HFFc6 (cell line): ENCODE results near the gene ZNF83. TPM values are rescaled to one million over a fixed set of nuclear protein-coding genes. Genes with fewer than 3 reads are reported as not detected.
A peak's percentile ranks its signal among the peaks of the same experiment; 100 is the strongest.

Source experiments
- DNase-seq: peaks from one replicate; pipeline ENCODE4 v3.0.0-alpha.2; 2018
- H3K27ac Mint-ChIP-seq: 2 replicates; pipeline ENCODE4 v1.8.0; 2020; ENCODE audit warnings: mild to moderate bottlenecking, mixed read lengths
- H3K27me3 Mint-ChIP-seq: 2 replicates; pipeline ENCODE4 v1.8.0; 2021; ENCODE audit warnings: mild to moderate bottlenecking, moderate library complexity, mixed read lengths; ENCODE audit not compliant: insufficient read depth
- H3K36me3 Mint-ChIP-seq: 2 replicates; pipeline ENCODE4 v1.8.0; 2021; ENCODE audit warnings: low read depth, mixed read lengths
- H3K4me1 Mint-ChIP-seq: 2 replicates; pipeline ENCODE4 v1.8.0; 2020; ENCODE audit warnings: low read depth, mixed read lengths
- H3K4me3 Mint-ChIP-seq: 2 replicates; pipeline ENCODE4 v1.8.0; 2020; ENCODE audit warnings: mild to moderate bottlenecking, moderate library complexity, mixed read lengths
- H3K9me3 Mint-ChIP-seq: 2 replicates; pipeline ENCODE4 v1.8.0; 2020; ENCODE audit warnings: mild to moderate bottlenecking, mixed read lengths
- CTCF ChIP-seq: fragments of 200-600 bp; sonication (generic); IDR thresholded peaks from 2 replicates; pipeline ENCODE4 v1.5.0; 2021; ENCODE audit warnings: antibody characterized with exemption, mild to moderate bottlenecking
- total RNA-seq, 6 experiments: library from RNA; stranded (reverse); fragmentation: NEBNext Ultra II Directional; extraction: Animal tissue kit (Norgen Biotek cat#: 25700); gene quantifications; 2 replicates in 1 of 6; 3 replicates in 5 of 6; pipeline ENCODE4 v1.2.3, GENCODE V29; 2021

The ZNF83 gene
- total RNA-seq, 6 experiments from 2014 or later = 22.8 to 31.1 (median 26.0) TPM

- peak; percentile 5 for DNase-seq
- peaks cover 45% of the 10 kb centered on the region for H3K4me1 Mint-ChIP-seq
- no peaks in the 10 kb centered on the region for H3K27me3 Mint-ChIP-seq
- no peaks in the 10 kb centered on the region for H3K9me3 Mint-ChIP-seq
- TF ChIP-seq CTCF = no peak
- H3K36me3 Mint-ChIP-seq = peaks cover 57% of the 10 kb centered on the region
- H3K27ac Mint-ChIP-seq = peak overlapping the region; percentile 11
- H3K4me3 Mint-ChIP-seq = no peak overlapping the region
These were observed 27.4 kb upstream of the ZNF83 start for GRCh38 chr19:52665529-52665928.

- no peak for TF ChIP-seq CTCF
- Mint-ChIP-seq H3K27ac (no peak overlapping the region), H3K4me1 (peaks cover 50% of the 10 kb centered on the region), H3K9me3 (no peaks in the 10 kb centered on the region), H3K4me3 (no peak overlapping the region), H3K36me3 (peaks cover 58% of the 10 kb centered on the region), H3K27me3 (no peaks in the 10 kb centered on the region)
- no peak for DNase-seq
These were observed 26.9 kb upstream of the ZNF83 start for GRCh38 chr19:52665027-52665426.

GRCh38 chr19:52664461-52664860, 26.3 kb upstream of the ZNF83 start:
- no peaks in the 10 kb centered on the region for H3K9me3 Mint-ChIP-seq
- peaks cover 54% of the 10 kb centered on the region for H3K4me1 Mint-ChIP-seq
- no peak overlapping the region for H3K27ac Mint-ChIP-seq
- H3K4me3 Mint-ChIP-seq = no peak overlapping the region
- peaks cover 58% of the 10 kb centered on the region for H3K36me3 Mint-ChIP-seq
- DNase-seq = no peak
- TF ChIP-seq CTCF = no peak
- no peaks in the 10 kb centered on the region for H3K27me3 Mint-ChIP-seq

- Mint-ChIP-seq H3K4me1 (peaks cover 57% of the 10 kb centered on the region), H3K27me3 (no peaks in the 10 kb centered on the region; the same call in 1 of the 2 replicates), H3K4me3 (no peak overlapping the region), H3K36me3 (peaks cover 75% of the 10 kb centered on the region), H3K27ac (no peak overlapping the region), H3K9me3 (no peaks in the 10 kb centered on the region)
- TF ChIP-seq CTCF = no peak
- DNase-seq = no peak
These were observed 24.5 kb upstream of the ZNF83 start for GRCh38 chr19:52662631-52663030.

- no peak for DNase-seq
- Mint-ChIP-seq H3K9me3 (no peaks in the 10 kb centered on the region), H3K4me1 (peaks cover 54% of the 10 kb centered on the region), H3K27ac (peak overlapping the region; percentile 32; the same call in 1 of the 2 replicates), H3K36me3 (peaks cover 75% of the 10 kb centered on the region), H3K4me3 (peak overlapping the region; percentile 6; the same call in 1 of the 2 replicates), H3K27me3 (no peaks in the 10 kb centered on the region; the same call in 1 of the 2 replicates)
- no peak for TF ChIP-seq CTCF
These were observed 22.8 kb upstream of the ZNF83 start for GRCh38 chr19:52660981-52661380.

GRCh38 chr19:52659013-52659412, 20.9 kb upstream of the ZNF83 start:
- Mint-ChIP-seq H3K4me1 (peaks cover 43% of the 10 kb centered on the region), H3K36me3 (peaks cover 85% of the 10 kb centered on the region), H3K27ac (no peak overlapping the region)

More at GRCh38 chr19:52659013-52659412, 20.9 kb upstream of the ZNF83 start:
- no peak for DNase-seq
- H3K9me3 Mint-ChIP-seq = no peaks in the 10 kb centered on the region
- H3K4me3 Mint-ChIP-seq = no peak overlapping the region
- no peak for TF ChIP-seq CTCF
- H3K27me3 Mint-ChIP-seq = no peaks in the 10 kb centered on the region; the same call in 1 of the 2 replicates
